Fibroblast of peridontal ligament (primary cell): ENCODE results near the gene ID2.

Experiments used
- DNase-seq: peaks from one replicate; pipeline ENCODE4 v3.0.0-alpha.2; 2010; ENCODE audit errors: extremely low read depth

Gene ID2

DNA sequence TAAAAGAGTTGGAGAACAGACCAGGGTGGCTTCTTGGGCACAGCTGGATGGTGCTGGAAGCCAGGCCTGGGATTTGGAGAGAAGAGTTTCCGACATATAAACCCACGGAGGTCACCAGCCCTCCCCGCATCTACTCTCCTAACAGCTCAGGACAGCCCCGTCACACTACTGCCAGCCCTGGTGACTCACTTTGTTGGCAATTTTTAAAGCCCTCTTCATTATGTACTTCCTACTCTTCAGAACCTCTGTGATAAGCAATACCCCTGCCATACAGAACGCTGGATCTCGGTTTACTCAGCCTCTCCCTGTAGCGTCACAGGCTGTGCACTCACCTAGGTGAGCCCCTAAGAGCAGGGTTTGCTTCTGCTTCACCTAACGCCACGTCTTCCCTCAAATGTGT lies 48.1 kb downstream of the ID2 start:
- DNase-seq = no peak

DNA sequence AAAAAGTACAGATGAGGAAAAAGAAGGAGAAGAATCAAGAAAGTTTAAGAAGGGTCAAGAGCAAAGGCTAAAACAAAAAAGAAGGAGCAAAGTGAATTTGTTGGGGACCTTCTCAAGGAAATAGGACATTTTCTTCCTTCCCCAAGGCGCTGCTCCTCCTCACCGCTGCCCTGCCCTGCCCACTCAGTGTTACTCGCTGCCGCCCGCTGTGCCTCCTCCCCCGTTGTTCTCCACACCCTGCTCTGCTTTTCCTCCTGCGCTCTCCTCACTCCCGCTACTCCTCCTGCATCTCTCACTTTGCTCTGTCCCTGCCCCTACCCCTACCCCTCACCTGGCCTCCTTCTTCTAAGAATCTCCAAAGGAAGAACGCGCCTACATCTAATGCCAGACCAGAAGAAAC lies 50.7 kb downstream of the ID2 start:
- DNase-seq = no peak
